ENCODE results near the gene B4GALNT4. TPM values are rescaled to one million over a fixed set of nuclear protein-coding genes. Genes with fewer than 3 reads are reported as not detected.

B4GALNT4 gene
- total and polyA plus RNA-seq, 4 donors: 0.15 to 0.42 (median 0.42) TPM; not detected in 1

- Histone ChIP-seq H3K4me1 (ENCODE audit: control insufficient read depth in 4 of 4, insufficient read depth in 4 of 4, low read length in 3 of 4) (peaks cover 5 to 19% (median 10%) of the 10 kb centered on the region in 4 donors), H3K27ac (ENCODE audit: low read depth in 1 of 2, low read length in 2 of 2) (no peak overlapping the region), H3K36me3 (ENCODE audit: control insufficient read depth in 4 of 4, insufficient read depth in 3 of 4, low read depth in 1 of 4, low read length in 3 of 4) (no peaks in the 10 kb centered on the region), H3K9me3 (ENCODE audit: control insufficient read depth in 4 of 4, low read length in 3 of 4) (peaks cover 0 to 6% (median 0%) of the 10 kb centered on the region in 4 donors), H3K27me3 (ENCODE audit: control insufficient read depth in 4 of 4, insufficient read depth in 4 of 4, low read length in 3 of 4) (no peaks in the 10 kb centered on the region), H3K4me3 (ENCODE audit: low read depth in 1 of 3, low read length in 3 of 3) (no peak overlapping the region), H3K9ac (ENCODE audit: low read depth in 1 of 2, low read length in 2 of 2) (no peak overlapping the region)
- no peak for DNase-seq (ENCODE audit: low spot score)
- TF ChIP-seq MAX (IDR thresholded peaks at IDR 0.05): no peak
- WGBS: 80% methylated on average over 6 of the region's 6 CpGs
These were observed 12.7 kb upstream of the B4GALNT4 start for GRCh38 chr11:356610-357009.

- Histone ChIP-seq H3K27me3 (ENCODE audit: control insufficient read depth in 4 of 4, insufficient read depth in 4 of 4, low read length in 3 of 4) (no peaks in the 10 kb centered on the region), H3K36me3 (ENCODE audit: control insufficient read depth in 4 of 4, insufficient read depth in 3 of 4, low read depth in 1 of 4, low read length in 3 of 4) (no peaks in the 10 kb centered on the region), H3K9me3 (ENCODE audit: control insufficient read depth in 4 of 4, low read length in 3 of 4) (peaks cover 0 to 6% (median 0%) of the 10 kb centered on the region in 4 donors), H3K9ac (ENCODE audit: low read depth in 1 of 2, low read length in 2 of 2) (no peak overlapping the region), H3K27ac (ENCODE audit: low read depth in 1 of 2, low read length in 2 of 2) (no peak overlapping the region), H3K4me3 (ENCODE audit: low read depth in 1 of 3, low read length in 3 of 3) (no peak overlapping the region), H3K4me1 (ENCODE audit: control insufficient read depth in 4 of 4, insufficient read depth in 4 of 4, low read length in 3 of 4) (peaks cover 1 to 12% (median 6%) of the 10 kb centered on the region in 4 donors)
- 91% methylated on average over 4 of the region's 4 CpGs for WGBS
- DNase-seq (ENCODE audit: low spot score): no peak
- TF ChIP-seq GABPA (IDR thresholded peaks at IDR 0.05 in 1 of 2, conservative IDR thresholded peaks at IDR 0.05 in 1 of 2): no peak
- no peak for TF ChIP-seq CTCF (IDR thresholded peaks at IDR 0.05; ENCODE audit: low read depth, low read length, missing input control)
- no peak for TF ChIP-seq TAF1 (conservative IDR thresholded peaks at IDR 0.05)
- no peak for TF ChIP-seq RXRA (IDR thresholded peaks at IDR 0.05)
- no peak for TF ChIP-seq RAD21 (IDR thresholded peaks at IDR 0.05)
- no peak for TF ChIP-seq HNF4G (IDR thresholded peaks at IDR 0.05)
- TF ChIP-seq EGR1 (IDR thresholded peaks at IDR 0.05; ENCODE audit: low read depth in 2 of 2): no peak
- no peak for TF ChIP-seq MAX (IDR thresholded peaks at IDR 0.05)
- TF ChIP-seq NR2F2 (IDR thresholded peaks at IDR 0.05): no peak
- no peak for TF ChIP-seq JUND (IDR thresholded peaks at IDR 0.05)
These were observed 11.7 kb upstream of the B4GALNT4 start for GRCh38 chr11:357582-357981.

- no peak for DNase-seq (ENCODE audit: low spot score)
- no peaks in the 10 kb centered on the region for H3K27me3 ChIP-seq (ENCODE audit: control insufficient read depth in 4 of 4, insufficient read depth in 4 of 4, low read length in 3 of 4)
- H3K9me3 ChIP-seq (ENCODE audit: control insufficient read depth in 4 of 4, low read length in 3 of 4): peaks cover 0 to 6% (median 0%) of the 10 kb centered on the region in 4 donors
- H3K27ac ChIP-seq (ENCODE audit: low read depth in 1 of 2, low read length in 2 of 2): no peak overlapping the region
- H3K4me1 ChIP-seq (ENCODE audit: control insufficient read depth in 4 of 4, insufficient read depth in 4 of 4, low read length in 3 of 4): peaks cover 0 to 9% (median 5%) of the 10 kb centered on the region in 4 donors
- no peak overlapping the region for H3K4me3 ChIP-seq (ENCODE audit: low read depth in 1 of 3, low read length in 3 of 3)
- 70% methylated on average over 34 of the region's 34 CpGs for WGBS
- H3K9ac ChIP-seq (ENCODE audit: low read depth in 1 of 2, low read length in 2 of 2): no peak overlapping the region
- H3K36me3 ChIP-seq (ENCODE audit: control insufficient read depth in 4 of 4, insufficient read depth in 3 of 4, low read depth in 1 of 4, low read length in 3 of 4): no peaks in the 10 kb centered on the region
- TF ChIP-seq HNF4G (IDR thresholded peaks at IDR 0.05) (no peak), HNF4A (conservative IDR thresholded peaks at IDR 0.05) (no peak), SP1 (IDR thresholded peaks at IDR 0.05) (no peak), JUND (IDR thresholded peaks at IDR 0.05) (no peak), MAX (IDR thresholded peaks at IDR 0.05) (no peak), REST (IDR thresholded peaks at IDR 0.05) (no peak), FOXA2 (IDR thresholded peaks at IDR 0.05) (no peak), RAD21 (IDR thresholded peaks at IDR 0.05) (no peak), CTCF (IDR thresholded peaks at IDR 0.05; ENCODE audit: low read depth, low read length, missing input control) (no peak), FOXA1 (IDR thresholded peaks at IDR 0.05) (no peak), RXRA (IDR thresholded peaks at IDR 0.05) (no peak), YY1 (IDR thresholded peaks at IDR 0.05) (no peak)
These were observed 11.0 kb upstream of the B4GALNT4 start for GRCh38 chr11:358129-358800.
